HG03045 (cell line): ENCODE results near the gene SYNDIG1.

Experiments used
- ATAC-seq: cut with Tn5 transposase; IDR thresholded peaks from one replicate; pipeline ENCODE4 v1.9.1; 2021; ENCODE audit warnings: mild to moderate bottlenecking, moderate library complexity; ENCODE audit not compliant: unreplicated experiment

Gene SYNDIG1

GRCh38 chr20:24559114-24559732 lies 89.8 kb downstream of the SYNDIG1 start:
- ATAC-seq: no peak

DNA sequence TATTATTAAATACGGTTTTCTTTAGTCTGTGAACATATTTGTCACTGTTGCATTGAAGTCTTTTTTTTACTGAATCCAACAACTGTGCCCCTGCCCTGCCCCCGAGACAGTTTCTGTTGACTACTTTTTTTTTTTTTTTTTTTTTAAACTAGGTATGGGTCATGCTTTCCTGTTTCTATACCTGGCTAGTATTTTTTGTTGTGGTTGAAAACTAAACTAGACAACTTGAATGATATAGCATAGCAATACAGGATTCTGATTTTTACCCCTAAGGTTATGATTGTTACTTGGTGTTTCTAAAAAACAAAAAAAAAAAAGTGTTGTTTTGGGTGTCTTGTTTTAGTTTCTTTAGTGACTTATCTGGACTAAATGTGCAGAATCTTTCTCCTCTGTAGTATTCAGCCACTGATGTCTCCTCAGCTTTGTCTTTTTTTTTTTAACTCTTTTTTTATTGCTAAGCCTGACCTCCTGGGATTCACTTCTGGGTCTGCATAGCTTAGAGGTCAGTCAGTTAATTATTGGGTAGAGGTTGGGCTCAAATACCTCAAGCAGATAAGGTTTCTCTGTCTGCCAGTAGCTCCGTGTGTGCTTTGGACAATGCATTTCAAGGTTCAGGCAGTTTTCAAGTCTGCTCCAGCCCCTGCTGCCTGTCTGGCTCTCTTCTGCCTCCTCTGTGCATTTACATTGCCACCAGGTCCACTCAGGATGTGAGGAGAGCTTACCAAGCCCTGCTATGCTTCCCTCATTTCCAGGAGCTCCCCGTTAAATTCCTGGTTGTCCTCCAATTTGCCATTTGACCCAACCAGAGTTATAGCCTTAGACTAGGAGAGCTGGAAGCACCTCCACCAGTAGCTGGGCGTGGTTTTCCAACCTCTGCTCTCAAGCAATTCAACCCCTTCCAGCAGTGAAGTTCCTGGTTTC lies 91.4 kb downstream of the SYNDIG1 start:
- no peak for ATAC-seq

GRCh38 chr20:24565835-24566351 lies 96.5 kb downstream of the SYNDIG1 start:
- no peak for ATAC-seq

DNA sequence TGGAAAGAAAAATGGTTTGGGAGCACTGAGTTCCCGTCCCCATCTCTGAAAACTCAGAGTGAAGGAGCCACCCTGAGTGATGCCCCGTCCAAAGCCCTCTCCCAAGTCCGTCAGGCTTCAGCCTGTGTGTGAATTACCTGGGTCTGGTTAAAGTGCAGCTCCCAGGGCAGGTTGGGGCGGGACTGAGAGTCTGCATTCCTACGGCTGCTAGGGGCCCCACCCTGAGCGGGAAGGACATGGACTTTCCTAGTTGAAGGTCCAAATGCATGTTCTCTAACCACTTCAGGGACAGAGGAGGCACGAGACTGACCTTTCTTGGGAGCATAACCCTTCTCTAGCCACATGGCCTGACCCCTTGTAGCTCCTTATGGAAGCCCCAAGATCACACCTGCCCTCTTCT lies 97.2 kb downstream of the SYNDIG1 start:
- no peak for ATAC-seq

DNA sequence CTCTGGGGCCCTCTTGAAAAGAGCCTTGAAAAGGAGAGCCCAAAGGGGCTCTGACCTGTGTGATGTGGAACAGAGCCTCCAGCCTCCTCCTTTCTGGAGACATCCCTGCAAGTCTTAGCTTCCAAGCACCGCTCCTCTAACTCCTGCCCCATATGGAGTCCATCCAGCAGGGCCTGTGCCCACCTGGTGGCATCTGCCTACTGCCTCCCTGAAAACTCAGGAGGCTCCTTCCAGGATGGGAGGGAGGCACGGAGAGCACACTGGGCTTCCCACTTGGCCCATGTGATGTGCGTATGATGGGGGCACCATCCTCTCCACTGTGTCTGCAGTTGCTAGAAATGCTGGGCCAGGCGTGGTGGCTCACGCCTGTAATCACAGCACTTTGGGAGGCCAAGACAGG lies 98.1 kb downstream of the SYNDIG1 start:
- no peak for ATAC-seq

GRCh38 chr20:24568842-24569241 lies 99.4 kb downstream of the SYNDIG1 start:
- ATAC-seq: no peak

- ATAC-seq: no peak
Observed at GRCh38 chr20:24571159-24571558, 101.7 kb downstream of the SYNDIG1 start.

- no peak for ATAC-seq
Observed at GRCh38 chr20:24572140-24572539, 102.7 kb downstream of the SYNDIG1 start.

DNA sequence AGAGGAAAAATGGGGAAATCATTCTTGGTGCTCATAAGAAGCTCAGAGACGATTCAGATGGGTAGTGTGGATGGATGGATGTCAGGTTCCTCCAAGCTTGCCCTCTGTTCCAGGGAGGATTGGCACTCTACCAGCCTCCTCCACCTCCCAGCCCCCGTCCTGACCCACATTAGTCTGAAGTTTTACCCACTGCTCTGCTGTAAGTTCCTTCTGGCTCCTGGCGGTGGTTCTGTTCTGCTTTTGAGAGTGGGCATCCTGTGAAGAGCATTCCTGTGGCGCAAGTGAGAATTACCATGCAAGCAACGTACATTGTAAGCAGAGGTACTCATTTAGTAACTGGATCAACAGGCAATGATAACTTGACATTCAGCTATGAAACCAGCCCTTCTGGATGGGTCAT lies 103.4 kb downstream of the SYNDIG1 start:
- no peak for ATAC-seq

DNA sequence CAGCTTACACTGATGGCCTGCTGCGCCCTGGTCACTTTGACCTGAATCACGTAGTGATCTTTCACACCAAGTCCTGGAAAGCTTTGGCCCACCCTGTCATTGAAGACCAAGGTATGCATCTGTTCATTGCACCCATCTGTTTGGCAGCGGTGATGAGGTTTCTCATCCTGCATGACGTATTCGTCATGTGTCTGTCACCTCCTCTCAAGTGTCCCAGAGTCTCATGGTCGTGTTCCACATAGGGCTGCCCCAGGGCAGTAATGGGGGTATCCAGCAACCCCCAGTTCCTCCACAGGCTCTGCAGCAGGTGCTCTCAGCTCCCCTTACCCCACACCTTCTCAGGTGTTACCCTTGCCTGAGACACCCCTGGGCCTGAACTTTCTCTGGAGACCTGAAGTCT lies 104.1 kb downstream of the SYNDIG1 start:
- ATAC-seq: no peak

DNA sequence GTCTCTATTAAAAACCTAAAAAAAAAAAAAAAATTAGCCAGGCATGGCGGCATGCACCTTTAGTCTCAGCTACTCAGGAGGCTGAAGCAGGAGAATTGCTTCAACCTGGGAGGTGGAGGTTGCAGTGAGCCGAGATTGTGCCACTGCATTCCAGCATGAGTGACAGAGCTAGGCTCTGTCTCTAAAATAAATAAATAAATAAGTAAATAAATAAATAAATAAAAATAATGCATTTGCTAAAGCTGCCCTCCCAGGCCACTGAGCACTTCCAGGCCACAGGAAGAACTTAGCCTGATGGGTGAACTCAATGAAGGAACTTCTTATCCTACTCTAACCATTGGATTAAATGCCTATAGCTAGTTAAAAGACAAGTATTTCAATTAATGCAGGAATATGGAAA lies 104.9 kb downstream of the SYNDIG1 start:
- ATAC-seq: no peak

GRCh38 chr20:24574797-24575196 lies 105.4 kb downstream of the SYNDIG1 start:
- no peak for ATAC-seq

GRCh38 chr20:24575811-24576210 lies 106.4 kb downstream of the SYNDIG1 start:
- ATAC-seq: no peak

- no peak for ATAC-seq
Observed at GRCh38 chr20:24576447-24576846, 107.0 kb downstream of the SYNDIG1 start.

DNA sequence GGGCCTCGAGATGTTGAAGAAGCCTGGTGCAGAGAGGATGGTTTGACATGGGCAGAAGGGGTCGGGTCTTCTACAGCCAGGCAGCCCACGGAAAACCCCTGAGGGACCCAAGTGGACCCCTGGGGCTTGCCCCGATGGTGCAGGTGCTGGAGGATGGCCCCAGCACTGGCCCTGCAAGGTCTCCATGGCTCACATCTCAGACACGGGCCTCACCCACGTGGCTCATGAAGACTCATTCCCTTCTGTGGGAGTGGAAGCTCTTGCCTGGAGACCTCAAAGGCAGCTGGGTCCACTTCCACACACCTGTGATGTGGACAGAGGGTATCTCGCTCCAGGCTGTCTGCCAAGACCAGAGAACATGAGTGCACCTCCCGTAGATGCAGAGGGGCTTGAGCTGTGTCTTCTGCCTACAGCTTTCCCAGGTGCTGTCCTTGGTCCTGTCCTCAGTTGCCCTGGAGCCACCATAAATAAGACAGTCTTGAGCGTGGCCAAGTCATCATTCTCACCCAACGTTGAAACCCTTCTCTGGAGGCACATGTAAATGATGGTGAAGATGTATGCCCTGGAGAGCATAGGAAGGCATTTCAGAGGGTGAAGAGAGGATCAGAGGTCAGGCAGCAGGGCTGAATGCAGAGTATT lies 108.0 kb downstream of the SYNDIG1 start:
- ATAC-seq: no peak

GRCh38 chr20:24578567-24579415 lies 109.4 kb downstream of the SYNDIG1 start:
- ATAC-seq: no peak

GRCh38 chr20:24579475-24579874 lies 110.0 kb downstream of the SYNDIG1 start:
- ATAC-seq: no peak

- no peak for ATAC-seq
Observed at GRCh38 chr20:24580006-24580405, 110.6 kb downstream of the SYNDIG1 start.

- ATAC-seq: no peak
Observed at GRCh38 chr20:24580855-24581254, 111.4 kb downstream of the SYNDIG1 start.

DNA sequence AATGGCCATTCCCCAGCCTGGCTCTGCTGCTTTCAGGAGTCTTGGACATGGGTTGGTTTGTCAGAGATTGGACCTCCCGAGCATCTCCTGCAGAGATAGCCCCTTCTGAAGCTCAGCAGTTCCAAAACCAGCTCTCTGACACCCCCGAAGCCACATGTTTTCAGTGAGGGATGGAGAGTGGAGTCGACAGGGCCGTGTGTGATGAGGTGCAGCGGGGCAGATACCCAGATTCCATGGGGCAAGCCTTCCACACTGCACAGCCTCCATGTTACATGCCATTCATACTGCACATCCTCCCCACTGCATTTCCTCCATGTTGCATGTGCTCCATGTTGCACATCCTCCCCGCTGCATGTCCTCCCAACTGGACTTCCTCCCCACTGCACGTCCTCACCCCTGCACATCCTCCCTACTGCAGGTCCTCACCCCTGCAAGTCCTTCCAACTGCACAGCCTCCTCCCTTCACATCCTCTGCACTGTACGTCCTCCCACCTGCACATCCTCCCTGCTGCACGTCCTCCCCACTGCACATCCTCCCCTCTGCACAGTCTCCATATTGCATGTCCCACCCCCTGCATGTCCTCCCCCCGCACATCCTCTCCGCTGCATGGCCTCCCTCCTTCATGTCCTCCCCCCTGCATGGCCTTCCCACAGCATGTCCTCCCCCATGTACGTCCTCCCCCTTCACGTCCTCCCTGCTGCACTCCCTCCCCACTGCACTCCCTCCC lies 112.2 kb downstream of the SYNDIG1 start:
- no peak for ATAC-seq
